BLaER1 treated with 17β-estradiol and CSF1 and Interleukin-3, amounts not matched to agents 10 nM and 100 nM (cell line): ENCODE measurements around the gene CENPV.
A peak's percentile ranks its signal among the peaks of the same experiment; 100 is the strongest.

ENCODE experiments used
- H3K27ac ChIP-seq, 11 experiments: shearing (Covaris generic); formaldehyde crosslinking; 2 replicates each; pipeline ENCODE4 v1.8.1; 2022
- H3K27me3 ChIP-seq, 11 experiments: shearing (Covaris generic); formaldehyde crosslinking; 2 replicates each; pipeline ENCODE4 v1.8.1; 2022
- H3K36me3 ChIP-seq, 11 experiments: shearing (Covaris generic); formaldehyde crosslinking; 2 replicates each; pipeline ENCODE4 v1.8.1; 2022
- H3K4me1 ChIP-seq, 10 experiments: shearing (Covaris generic); formaldehyde crosslinking; 2 replicates each; pipeline ENCODE4 v1.8.1; 2022
- H3K4me2 ChIP-seq, 11 experiments: shearing (Covaris generic); formaldehyde crosslinking; 2 replicates each; pipeline ENCODE4 v1.8.1; 2022
- H3K4me3 ChIP-seq, 10 experiments: shearing (Covaris generic); formaldehyde crosslinking; 2 replicates each; pipeline ENCODE4 v1.8.1; 2022
- H3K9ac ChIP-seq, 11 experiments: shearing (Covaris generic); formaldehyde crosslinking; 2 replicates each; pipeline ENCODE4 v1.8.1; 2022
- H3K9me3 ChIP-seq, 11 experiments: shearing (Covaris generic); formaldehyde crosslinking; replicated peaks in 1 of 11; 2 replicates each; pipeline ENCODE4 v1.8.1; 2022
- H4K20me1 ChIP-seq, 11 experiments: shearing (Covaris generic); formaldehyde crosslinking; 2 replicates each; pipeline ENCODE4 v1.8.1; 2022
- Cebpa-rat ChIP-seq, 11 experiments: shearing (Covaris generic); IDR thresholded peaks; 2 replicates each; pipeline ENCODE4 v1.8.1; 2022

The CENPV gene

DNA sequence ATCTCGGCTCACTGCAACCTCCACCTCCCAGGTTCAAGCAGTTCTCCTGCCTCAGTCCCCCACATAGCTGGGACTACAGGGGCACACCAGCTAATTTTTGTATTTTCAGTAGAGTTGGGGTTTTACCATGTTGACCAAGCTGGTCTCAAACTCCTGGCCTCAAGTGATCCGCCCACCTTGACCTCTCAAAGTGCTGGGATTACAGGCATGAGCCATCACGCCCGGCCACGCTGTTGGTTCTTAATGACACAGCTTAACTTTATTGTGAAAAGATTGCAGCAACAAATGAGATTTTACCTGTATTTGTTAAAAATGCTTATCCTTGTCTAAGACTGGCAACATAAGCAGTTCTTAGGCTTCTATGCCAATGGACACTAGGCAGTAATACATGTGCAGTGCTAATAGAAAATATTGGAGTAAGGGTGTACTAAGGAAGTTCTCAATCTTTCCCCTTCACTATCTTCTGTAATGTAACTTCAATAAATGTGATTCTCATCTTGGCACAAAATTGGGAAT, 30.6 kb upstream of the CENPV start:
- TF ChIP-seq Cebpa-rat (IDR thresholded peaks at IDR 0.05), result no peak
- Histone ChIP-seq H3K27ac (no peak overlapping the region), H3K4me3 (peak overlapping the region in 4 of 10 experiments; percentile 75 to 89 (median 84); a peak in 4 of 20 replicates), H3K9me3 (no peaks in the 10 kb centered on the region), H3K4me2 (peak overlapping the region; percentile 83 to 98 (median 93)), H3K4me1 (peaks cover 30 to 54% (median 49%) of the 10 kb centered on the region in 10 experiments), H4K20me1 (peaks cover 33 to 49% (median 41%) of the 10 kb centered on the region in 11 experiments), H3K9ac (peak overlapping the region in 2 of 11 experiments; percentile 12 to 32; a peak in 1 of 22 replicates), H3K36me3 (peaks cover 19 to 33% (median 27%) of the 10 kb centered on the region in 11 experiments), H3K27me3 (peaks cover 0 to 6% (median 0%) of the 10 kb centered on the region in 11 experiments; a peak in 1 of 22 replicates)

- no peak for TF ChIP-seq Cebpa-rat (IDR thresholded peaks at IDR 0.05)
- Histone ChIP-seq H3K9ac (peak overlapping the region in 8 of 11 experiments; percentile 19 to 96 (median 62); a peak in 10 of 22 replicates), H3K27me3 (peaks cover 0 to 6% (median 0%) of the 10 kb centered on the region in 11 experiments; a peak in 1 of 22 replicates), H4K20me1 (peaks cover 33 to 49% (median 41%) of the 10 kb centered on the region in 11 experiments), H3K4me3 (peak overlapping the region in 9 of 10 experiments; percentile 69 to 89 (median 81); a peak in 16 of 20 replicates), H3K4me1 (peaks cover 33 to 54% (median 49%) of the 10 kb centered on the region in 10 experiments), H3K4me2 (peak overlapping the region; percentile 83 to 98 (median 93)), H3K36me3 (peaks cover 19 to 33% (median 27%) of the 10 kb centered on the region in 11 experiments), H3K27ac (no peak overlapping the region), H3K9me3 (no peaks in the 10 kb centered on the region)
Measured at GRCh38 chr17:16383216-16383615, 29.9 kb upstream of the CENPV start.

GRCh38 chr17:16381496-16381820, 28.2 kb upstream of the CENPV start:
- peak overlapping the region; percentile 83 to 98 (median 93) for H3K4me2 ChIP-seq
- peak overlapping the region; percentile 83 to 97 (median 93) for H3K9ac ChIP-seq
- peak overlapping the region; percentile 69 to 89 (median 80) for H3K4me3 ChIP-seq
- H3K36me3 ChIP-seq, result peaks cover 19 to 33% (median 27%) of the 10 kb centered on the region in 11 experiments
- peaks cover 33 to 49% (median 41%) of the 10 kb centered on the region in 11 experiments for H4K20me1 ChIP-seq
- peaks cover 0 to 1% (median 0%) of the 10 kb centered on the region in 11 experiments; a peak in 1 of 22 replicates for H3K27me3 ChIP-seq
- H3K9me3 ChIP-seq, result no peaks in the 10 kb centered on the region
- peak overlapping the region; percentile 88 to 100 (median 98) for H3K27ac ChIP-seq
- peaks cover 33 to 53% (median 46%) of the 10 kb centered on the region in 10 experiments for H3K4me1 ChIP-seq
- no peak for TF ChIP-seq Cebpa-rat (IDR thresholded peaks at IDR 0.05)

DNA sequence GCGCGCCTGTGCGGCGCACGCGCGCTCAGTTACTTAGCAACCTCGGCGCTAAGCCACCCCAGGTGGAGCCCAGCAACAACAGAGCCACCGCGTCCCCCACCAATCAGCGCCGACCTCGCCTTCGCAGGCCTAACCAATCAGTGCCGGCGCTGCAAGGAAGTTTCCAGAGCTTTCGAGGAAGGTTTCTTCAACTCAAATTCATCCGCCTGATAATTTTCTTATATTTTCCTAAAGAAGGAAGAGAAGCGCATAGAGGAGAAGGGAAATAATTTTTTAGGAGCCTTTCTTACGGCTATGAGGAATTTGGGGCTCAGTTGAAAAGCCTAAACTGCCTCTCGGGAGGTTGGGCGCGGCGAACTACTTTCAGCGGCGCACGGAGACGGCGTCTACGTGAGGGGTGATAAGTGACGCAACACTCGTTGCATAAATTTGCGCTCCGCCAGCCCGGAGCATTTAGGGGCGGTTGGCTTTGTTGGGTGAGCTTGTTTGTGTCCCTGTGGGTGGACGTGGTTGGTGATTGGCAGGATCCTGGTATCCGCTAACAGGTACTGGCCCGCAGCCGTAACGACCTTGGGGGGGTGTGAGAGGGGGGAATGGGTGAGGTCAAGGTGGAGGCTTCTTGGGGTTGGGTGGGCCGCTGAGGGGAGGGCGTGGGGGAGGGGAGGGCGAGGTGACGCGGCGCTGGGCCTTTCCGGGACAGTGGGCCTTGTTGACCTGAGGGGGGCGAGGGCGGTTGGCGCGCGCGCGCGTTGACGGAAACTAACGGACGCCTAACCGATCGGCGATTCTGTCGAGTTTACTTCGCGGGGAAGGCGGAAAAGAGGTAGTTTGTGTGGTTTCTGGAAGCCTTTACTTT, 27.6 kb upstream of the CENPV start, which contains the start of gene UBB:
TSS of gene UBB (plus strand) at position 452 of the 856 bp plus-strand sequence. CDS start 817 bp downstream, outside the sequence.
- peak within 1 kb of the TSS; percentile 69 to 89 (median 80) for H3K4me3 ChIP-seq
- peaks cover 19 to 33% (median 27%) of the 10 kb centered on the region in 11 experiments for H3K36me3 ChIP-seq
- peak in 10 of 11 experiments; percentile 62 to 97 (median 84); a peak in 18 of 22 replicates for TF ChIP-seq Cebpa-rat (IDR thresholded peaks at IDR 0.05)
- H3K9me3 ChIP-seq, result no peaks in the 10 kb centered on the region
- H3K9ac ChIP-seq, result peak within 1 kb of the TSS; percentile 83 to 97 (median 93)
- peak within 1 kb of the TSS; percentile 88 to 100 (median 98) for H3K27ac ChIP-seq
- H4K20me1 ChIP-seq, result peaks cover 33 to 48% (median 41%) of the 10 kb centered on the region in 11 experiments
- no peaks in the 10 kb centered on the region for H3K27me3 ChIP-seq
- peaks cover 33 to 47% (median 40%) of the 10 kb centered on the region in 10 experiments for H3K4me1 ChIP-seq
- H3K4me2 ChIP-seq, result peak within 1 kb of the TSS; percentile 83 to 98 (median 93)

GRCh38 chr17:16379654-16380053, 26.4 kb upstream of the CENPV start:
- Histone ChIP-seq H3K4me3 (no peak overlapping the region), H4K20me1 (peaks cover 32 to 36% (median 35%) of the 10 kb centered on the region in 11 experiments), H3K9me3 (no peaks in the 10 kb centered on the region), H3K9ac (no peak overlapping the region; a peak in 1 of 22 replicates), H3K4me1 (peaks cover 30 to 40% (median 36%) of the 10 kb centered on the region in 10 experiments), H3K27me3 (no peaks in the 10 kb centered on the region), H3K36me3 (peaks cover 19 to 32% (median 27%) of the 10 kb centered on the region in 11 experiments), H3K4me2 (peak overlapping the region in 4 of 11 experiments; percentile 3 to 84 (median 66); a peak in 6 of 22 replicates), H3K27ac (peak overlapping the region in 1 of 11 experiments; percentile 99; a peak in 2 of 22 replicates)
- no peak for TF ChIP-seq Cebpa-rat (IDR thresholded peaks at IDR 0.05)

DNA sequence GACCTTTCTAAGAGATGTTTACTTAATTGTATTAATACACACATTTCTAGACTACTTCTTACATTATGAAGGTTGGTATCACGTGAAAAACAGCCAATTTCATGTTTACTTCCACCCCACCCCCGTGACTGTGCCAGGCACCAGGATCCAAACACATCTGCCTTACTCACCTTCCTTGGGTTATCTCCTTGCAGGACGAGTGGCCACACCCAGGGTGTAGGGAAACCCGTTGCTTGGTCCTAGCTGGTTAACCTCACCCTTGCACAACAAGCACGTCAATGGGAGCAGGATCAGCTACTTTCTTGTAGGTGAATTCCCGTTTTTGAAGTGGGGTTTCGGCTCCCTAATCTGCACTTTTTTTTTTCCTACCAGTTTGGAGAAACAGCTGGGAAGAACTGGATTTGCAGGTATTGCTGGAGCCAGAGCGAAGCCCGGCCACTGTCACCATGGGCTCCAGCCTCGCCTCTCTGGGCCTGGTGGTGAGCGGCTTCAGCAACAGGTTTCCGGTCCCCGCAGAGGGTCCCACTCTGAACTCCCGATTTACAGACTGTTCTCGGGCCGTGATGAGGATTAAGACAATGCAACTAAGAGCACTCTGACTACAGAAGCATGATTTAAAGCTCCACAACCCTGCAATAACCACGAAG, 25.5 kb upstream of the CENPV start:
- peaks cover 21 to 40% (median 29%) of the 10 kb centered on the region in 10 experiments for H3K4me1 ChIP-seq
- TF ChIP-seq Cebpa-rat (IDR thresholded peaks at IDR 0.05), result no peak
- H3K4me2 ChIP-seq, result no peak overlapping the region
- H3K4me3 ChIP-seq, result no peak overlapping the region
- no peaks in the 10 kb centered on the region for H3K27me3 ChIP-seq
- peaks cover 23 to 27% (median 26%) of the 10 kb centered on the region in 11 experiments for H4K20me1 ChIP-seq
- H3K9ac ChIP-seq, result no peak overlapping the region
- H3K27ac ChIP-seq, result no peak overlapping the region
- peaks cover 19 to 24% (median 22%) of the 10 kb centered on the region in 11 experiments for H3K36me3 ChIP-seq
- H3K9me3 ChIP-seq, result no peaks in the 10 kb centered on the region

- Histone ChIP-seq H3K27ac (no peak overlapping the region), H3K4me1 (peaks cover 13 to 35% (median 21%) of the 10 kb centered on the region in 10 experiments), H3K4me2 (no peak overlapping the region), H3K27me3 (no peaks in the 10 kb centered on the region), H3K4me3 (no peak overlapping the region), H3K9ac (no peak overlapping the region), H3K9me3 (no peaks in the 10 kb centered on the region), H4K20me1 (peaks cover 15 to 18% (median 18%) of the 10 kb centered on the region in 11 experiments), H3K36me3 (peaks cover 12 to 15% (median 14%) of the 10 kb centered on the region in 11 experiments)
- TF ChIP-seq Cebpa-rat (IDR thresholded peaks at IDR 0.05), result no peak
Measured at GRCh38 chr17:16377941-16378341, 24.7 kb upstream of the CENPV start.

GRCh38 chr17:16374146-16374938, 21.1 kb upstream of the CENPV start:
- H3K9ac ChIP-seq, result no peak overlapping the region
- no peak overlapping the region for H3K4me3 ChIP-seq
- no peaks in the 10 kb centered on the region for H4K20me1 ChIP-seq
- H3K9me3 ChIP-seq, result no peaks in the 10 kb centered on the region
- no peaks in the 10 kb centered on the region for H3K36me3 ChIP-seq
- peak overlapping the region in 3 of 11 experiments; percentile 27 to 43 (median 41); a peak in 5 of 22 replicates for H3K4me2 ChIP-seq
- TF ChIP-seq Cebpa-rat (IDR thresholded peaks at IDR 0.05), result no peak
- peaks cover 0 to 27% (median 0%) of the 10 kb centered on the region in 10 experiments; a peak in 6 of 20 replicates for H3K4me1 ChIP-seq
- H3K27ac ChIP-seq, result 0 out of 22 replicates have a peak overlapping the region, but pooled peaks of 1 of the 11 experiments have one; percentile 13
- no peaks in the 10 kb centered on the region for H3K27me3 ChIP-seq
